Subcutaneous adipose tissue (tissue), 4 donors: ENCODE data around the gene ZC3H13. TPM values are rescaled to one million over a fixed set of nuclear protein-coding genes. Genes with fewer than 3 reads are reported as not detected.

Experiments used
- CTCF ChIP-seq: fragments of 450-650 bp; IDR thresholded peaks from one replicate; pipeline ENCODE4 v1.5.1; 2016; ENCODE audit warnings: low read depth, mild to moderate bottlenecking, control low read depth, antibody characterized with exemption, moderate library complexity
- total RNA-seq, 4 donors: library from RNA; depleted of rRNA; stranded (reverse); fragments of >200 nt; gene quantifications; one replicate each; pipeline ENCODE4 v1.1.0, GENCODE V29; 2016

ZC3H13 gene
- total RNA-seq, 4 donors from 2014 or later, result 24.6 to 58.9 (median 28.9) TPM

DNA sequence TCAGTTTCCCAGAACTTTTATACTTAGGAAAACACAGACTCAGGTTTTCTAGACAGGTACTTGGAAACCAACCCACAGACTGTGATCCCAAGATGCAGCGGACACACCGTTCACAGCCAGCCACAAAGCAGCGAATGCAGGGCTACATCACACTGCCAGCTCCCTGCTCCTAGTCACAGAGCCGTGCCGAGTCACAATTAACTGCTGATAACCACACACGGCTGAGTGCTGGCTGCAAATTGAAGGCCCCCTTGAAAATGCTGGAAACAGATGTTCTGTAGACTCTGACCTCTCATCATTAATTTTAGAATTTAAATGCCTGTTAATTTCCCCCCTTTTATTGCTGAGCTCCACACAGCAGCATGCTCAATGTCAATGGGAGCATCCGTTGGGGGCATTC, 122.4 kb downstream of the ZC3H13 start:
- no peak for TF ChIP-seq CTCF

GRCh38 chr13:45928843-45929242, 123.7 kb downstream of the ZC3H13 start:
- TF ChIP-seq CTCF, result no peak

DNA sequence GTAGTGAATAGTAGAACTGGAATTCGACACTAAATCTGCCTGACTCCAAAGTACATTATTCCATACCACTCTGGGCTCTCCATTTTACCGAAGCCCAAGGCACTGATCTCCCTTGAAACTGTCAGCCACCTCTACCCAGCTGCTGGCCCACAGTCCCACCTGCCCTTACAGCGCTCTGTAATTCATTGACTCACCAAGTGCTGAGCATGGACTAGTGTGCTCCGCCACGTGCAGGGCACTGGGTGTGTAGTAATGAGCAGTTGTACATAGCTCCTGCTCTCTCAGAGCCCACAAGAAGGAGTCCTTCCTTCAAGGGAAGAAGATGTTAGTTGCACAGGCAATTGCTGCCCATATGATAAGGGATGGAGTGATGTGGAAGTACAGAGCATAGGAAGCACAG, 124.4 kb downstream of the ZC3H13 start:
- TF ChIP-seq CTCF, result no peak

- TF ChIP-seq CTCF, result no peak
These were observed 125.8 kb downstream of the ZC3H13 start for GRCh38 chr13:45926741-45927140.

GRCh38 chr13:45925151-45925550, 127.4 kb downstream of the ZC3H13 start:
- no peak for TF ChIP-seq CTCF

- no peak for TF ChIP-seq CTCF
These were observed 131.3 kb downstream of the ZC3H13 start for GRCh38 chr13:45921162-45921736.

- TF ChIP-seq CTCF, result no peak
These were observed 133.9 kb downstream of the ZC3H13 start for GRCh38 chr13:45918597-45918996.
